Activated T-cell treated with anti-CD3 and anti-CD28 coated beads for 4 hours (primary cell): ENCODE measurements around the gene TM4SF1.
"Not testable (repeated sequence)": the region's sequence is repeated elsewhere in the genome, so short reads cannot be mapped to it uniquely, and the experiment has no call there.

Experiments used
- DNase-seq: peaks from one replicate; pipeline ENCODE4 v3.0.0-alpha.2; 2020

The TM4SF1 gene

DNA sequence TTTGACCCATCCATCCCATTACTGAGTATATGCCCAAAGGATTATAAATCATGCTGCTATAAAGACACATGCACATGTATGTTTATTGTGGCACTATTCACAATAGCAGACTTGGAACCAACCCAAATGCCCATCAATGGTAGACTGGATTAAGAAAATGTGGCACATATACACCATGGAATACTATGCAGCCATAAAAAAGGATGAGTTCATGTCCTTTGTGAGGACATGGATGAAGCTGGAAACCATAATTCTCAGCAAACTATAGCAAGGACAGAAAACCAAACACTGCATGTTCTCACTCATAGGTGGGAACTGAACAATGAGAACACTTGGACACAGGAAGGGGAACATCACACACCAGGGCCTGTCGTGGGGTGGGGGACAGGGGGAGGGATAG lies 40.0 kb downstream of the TM4SF1 start:
- not testable (repeated sequence) for DNase-seq

DNA sequence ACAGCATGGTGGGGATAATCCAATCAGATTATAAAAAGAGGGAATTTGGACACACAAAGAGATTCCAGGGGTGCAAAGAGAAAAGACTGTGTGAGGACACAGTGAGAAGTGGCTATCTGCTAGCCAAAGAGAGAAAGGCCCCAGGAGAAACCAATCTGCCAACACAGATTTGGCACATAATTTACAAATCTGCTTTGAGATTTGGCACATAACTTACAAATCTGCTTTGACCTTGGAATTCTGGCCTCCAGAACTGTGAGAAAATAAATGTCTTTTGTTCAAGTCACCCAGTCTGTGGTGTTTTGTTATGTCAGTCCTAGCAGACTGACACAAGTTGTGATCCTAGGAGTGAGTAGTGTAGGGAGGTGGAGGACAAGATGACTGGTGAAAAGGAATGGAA lies 40.5 kb downstream of the TM4SF1 start:
- DNase-seq, result no peak

DNA sequence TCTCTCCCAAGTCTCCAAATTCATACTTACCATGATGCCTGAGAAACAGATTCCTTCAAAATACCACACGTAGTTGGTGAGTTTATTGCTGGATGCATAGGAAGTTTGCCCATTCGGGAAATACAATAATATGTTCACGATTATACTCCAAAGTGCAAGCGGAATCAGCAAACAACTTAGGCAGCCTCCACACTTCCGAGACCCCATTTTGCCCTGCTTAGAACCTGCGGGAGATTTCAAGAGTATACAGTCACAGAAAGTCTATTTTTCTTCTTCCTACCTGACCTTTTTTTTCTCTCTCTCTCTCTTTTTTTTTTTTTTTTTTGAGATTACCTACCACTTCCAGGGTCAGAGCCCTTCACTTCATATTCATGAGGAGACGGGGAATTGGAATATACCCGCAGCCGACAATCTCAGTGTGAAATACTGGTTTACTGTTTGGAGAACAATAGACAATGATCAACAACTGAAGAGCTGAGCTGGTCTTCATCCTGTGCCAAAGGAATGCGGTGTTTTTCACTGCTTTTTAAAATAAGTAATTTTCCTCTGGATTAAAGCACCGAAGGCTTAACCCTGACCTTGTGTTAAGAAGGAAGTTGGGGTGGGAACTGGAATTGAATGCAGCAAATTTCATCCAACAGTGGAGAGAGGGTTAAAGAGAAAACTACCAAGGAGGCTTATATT lies 44.1 kb downstream of the TM4SF1 start, which contains the start of gene TM4SF18:
Gene TM4SF18, minus strand, starts transcription at position 461 of the 684 bp plus-strand sequence. Its CDS starts 254 bp downstream, at position 207.
- no peak for DNase-seq

DNA sequence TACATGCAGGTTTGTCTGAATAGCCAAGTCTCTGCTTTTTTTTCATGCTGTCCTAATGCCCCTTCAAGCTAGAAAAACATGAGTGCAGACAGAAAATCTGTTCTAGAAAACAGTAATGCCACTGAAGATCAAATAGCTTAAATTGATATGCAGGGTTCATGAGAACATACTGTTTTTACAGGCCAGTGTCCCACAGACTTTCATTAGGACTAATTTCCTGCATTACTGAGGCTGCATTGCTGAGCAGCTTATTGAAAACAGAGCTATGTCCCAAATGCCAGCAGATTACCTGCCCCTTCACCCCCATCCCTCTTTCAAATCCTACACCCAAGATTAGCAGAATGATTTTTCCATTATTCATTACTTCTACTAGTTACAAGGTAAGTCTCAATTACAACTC lies 44.7 kb downstream of the TM4SF1 start:
- no peak for DNase-seq

DNA sequence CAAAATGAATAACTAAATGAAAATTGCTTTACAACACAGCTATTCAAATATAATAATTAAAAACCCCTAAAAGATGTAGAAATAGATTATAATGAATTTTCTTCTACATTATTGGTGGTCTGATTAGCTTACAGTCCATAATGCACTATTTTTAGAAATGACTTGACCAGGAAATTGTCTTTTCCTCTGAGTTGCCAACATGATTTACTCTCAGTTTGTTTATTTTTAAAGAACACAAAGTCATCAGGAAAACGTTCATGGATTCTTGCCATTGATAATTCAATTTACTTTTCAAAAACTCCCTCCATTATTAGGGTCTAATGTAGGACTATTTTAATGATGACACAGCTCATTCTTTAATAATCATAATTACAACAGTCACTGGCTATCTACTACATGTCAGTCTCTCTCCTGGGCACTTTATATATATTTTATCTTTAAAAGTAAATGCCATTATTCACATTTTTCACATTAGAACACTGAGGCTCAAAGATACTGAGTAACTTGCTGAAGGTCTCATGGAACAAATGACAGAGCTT lies 45.2 kb downstream of the TM4SF1 start:
- no peak for DNase-seq

DNA sequence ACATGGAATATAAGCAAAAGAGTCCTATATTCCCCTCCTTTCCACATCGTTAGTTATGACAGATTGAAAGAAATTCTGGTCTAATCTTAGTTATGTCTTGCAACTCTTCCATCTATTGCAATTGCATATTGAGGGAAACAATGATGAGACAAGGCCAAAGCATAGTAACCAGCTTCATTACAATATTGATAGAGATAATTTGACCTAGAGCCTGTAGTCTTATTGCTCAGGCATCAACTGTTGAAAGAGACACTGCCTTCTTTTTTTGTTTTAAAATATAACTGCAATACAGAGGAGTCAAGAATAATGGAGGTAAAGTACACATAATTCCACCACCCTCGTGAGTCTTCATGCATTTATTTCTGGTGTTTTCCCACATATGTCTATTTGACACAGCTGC lies 46.1 kb downstream of the TM4SF1 start:
- no peak for DNase-seq

DNA sequence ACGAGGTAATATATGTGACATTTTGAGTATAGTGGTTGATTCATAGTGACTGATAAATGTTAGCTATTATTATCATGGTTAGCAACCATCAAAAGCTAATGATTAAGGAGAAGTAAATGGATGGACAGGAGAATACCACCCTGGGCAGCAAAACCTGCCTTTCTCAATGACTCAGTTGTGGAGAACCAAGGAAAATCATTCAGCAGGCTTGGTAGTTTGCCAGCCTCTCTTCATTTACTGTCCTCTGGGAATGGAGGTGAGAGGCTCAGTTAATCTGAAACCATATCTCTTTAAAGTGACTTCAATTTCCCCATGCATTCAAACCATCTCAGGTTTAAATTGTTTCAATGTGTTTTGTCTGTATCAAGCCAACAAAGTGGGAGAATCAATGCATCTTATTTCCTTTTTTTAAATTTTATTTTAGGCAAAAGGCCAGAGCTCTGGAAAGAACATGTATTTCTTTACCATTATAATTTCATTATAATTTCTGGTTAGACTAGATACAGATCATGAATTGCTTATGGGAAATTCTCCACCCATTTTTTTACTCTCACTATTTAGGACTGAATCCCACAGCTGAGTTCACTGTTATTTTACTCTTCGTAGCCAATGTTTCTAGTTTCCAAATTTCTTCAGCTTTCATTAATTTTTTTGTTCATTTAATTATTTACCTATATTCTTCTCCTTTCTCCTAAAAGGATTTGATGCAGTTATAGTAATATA lies 46.7 kb downstream of the TM4SF1 start:
- no peak for DNase-seq

DNA sequence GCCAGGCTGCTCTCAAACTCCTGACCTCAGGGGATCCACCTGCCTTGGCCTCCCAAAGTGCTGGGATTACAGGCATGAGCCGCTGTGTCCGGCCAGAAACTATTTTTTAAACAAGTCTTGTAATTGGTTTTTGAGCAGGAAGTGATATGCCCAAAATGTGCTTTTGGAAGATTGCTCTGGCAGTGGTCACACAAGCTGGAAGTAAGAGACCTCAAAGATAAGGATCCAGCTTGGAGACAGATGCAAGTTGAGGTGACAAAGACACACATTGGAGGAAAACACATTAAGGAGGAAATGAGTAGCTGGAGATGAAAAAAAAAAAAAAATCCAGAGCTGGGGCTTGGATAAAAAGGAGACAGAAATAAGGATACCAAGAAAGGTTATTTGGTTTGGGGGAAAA lies 50.3 kb downstream of the TM4SF1 start:
- DNase-seq, result no peak

DNA sequence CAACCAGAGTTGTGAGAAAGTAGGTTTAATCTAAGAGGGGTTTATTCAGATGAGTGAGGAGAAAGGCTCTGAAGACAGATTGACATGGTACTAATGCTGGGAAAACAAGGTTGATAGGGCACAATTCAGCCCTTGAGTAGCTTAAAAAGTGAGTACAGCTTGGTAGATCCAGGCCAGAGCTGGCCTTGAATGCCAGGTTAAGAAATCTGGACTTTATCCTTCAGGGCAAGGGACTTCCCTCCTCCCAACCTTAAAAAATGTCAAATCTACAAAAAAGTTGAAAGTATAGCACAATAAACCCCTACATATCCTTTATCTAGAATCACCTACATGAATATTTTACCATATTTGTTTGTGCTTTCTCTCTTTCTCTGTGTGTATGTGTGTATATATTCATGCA lies 51.9 kb downstream of the TM4SF1 start:
- DNase-seq, result no peak

DNA sequence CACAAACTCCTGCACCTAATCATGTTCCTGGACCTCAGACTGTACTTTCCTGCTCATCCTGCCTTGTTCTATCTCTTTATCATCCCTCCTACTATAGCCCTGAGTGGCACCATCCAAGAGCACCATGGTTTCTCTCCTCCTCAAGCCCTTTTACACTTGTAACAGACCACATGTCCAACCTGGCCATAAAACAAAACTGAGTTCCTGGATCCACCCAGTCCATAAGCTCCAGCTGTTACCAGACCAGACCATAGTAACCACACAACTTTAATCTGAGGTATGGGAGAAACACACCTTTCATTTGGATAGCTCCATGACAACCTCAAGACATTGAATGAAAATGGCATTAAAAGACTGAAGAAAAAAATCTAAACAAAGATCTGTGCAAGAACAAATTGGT lies 53.1 kb downstream of the TM4SF1 start:
- no peak for DNase-seq

DNA sequence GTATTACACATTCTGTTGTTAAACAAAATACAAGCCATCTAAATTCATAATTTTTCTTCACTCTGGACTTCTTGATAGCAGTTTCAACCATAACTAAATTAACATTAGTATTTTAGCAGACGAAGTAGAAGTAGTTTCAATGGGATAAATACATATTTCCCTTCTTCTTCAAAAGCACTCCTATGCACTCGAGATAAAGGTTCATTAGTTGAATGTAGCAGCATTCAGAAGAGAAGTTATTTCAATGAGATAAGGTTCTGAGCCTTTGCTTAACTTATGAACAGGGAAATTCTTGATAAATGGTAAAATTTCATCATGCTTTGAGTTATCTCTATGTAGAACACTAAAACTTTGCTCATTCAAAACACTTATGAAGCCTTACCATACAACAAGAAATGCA lies 55.8 kb downstream of the TM4SF1 start:
- DNase-seq, result no peak

DNA sequence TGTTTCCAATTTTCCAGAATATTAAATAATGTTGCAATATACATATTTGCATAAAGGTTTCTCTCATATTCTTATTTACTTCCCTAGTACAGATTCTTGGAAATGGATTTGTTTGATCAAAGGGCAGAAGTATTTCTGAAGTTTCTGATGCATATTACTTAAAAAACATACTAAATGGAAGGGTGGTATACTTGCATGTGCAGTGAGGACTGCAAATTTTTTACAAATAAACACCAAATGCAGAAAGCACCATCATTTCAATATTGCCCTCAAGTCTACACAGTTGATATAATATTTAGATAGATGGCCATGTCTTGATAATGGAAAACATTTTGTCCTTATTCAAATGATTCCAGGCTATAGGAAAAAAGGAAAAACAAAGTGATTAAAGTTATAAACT lies 56.3 kb downstream of the TM4SF1 start:
- DNase-seq, result no peak

DNA sequence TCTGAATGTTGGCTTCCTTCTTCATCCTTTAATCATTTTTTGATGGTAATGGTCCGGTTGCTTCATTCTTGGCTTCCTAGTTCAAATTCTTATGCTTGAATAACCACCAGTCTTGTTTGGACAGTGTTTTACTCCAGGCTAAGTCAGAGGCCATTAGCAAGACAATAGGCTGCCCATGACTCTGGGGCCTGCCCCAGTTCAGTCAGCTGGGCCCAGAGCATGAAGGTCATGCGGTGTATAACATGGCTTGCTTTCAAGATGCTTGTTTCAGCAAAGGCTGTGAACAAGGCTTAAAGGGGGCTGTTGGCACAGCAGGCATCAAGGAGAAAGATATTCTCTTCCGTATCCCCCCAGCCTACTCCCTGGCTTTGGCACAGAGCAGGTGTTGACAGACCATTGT lies 57.7 kb downstream of the TM4SF1 start:
- no peak for DNase-seq
